SK-N-SH (cell line): Measurements from ENCODE around the gene COL5A1.

Experiments used
- CHD2 ChIP-seq: fragments of 150-350 bp; IDR thresholded peaks from 2 replicates; pipeline ENCODE4 v1.6.1; 2018; ENCODE audit warnings: low read length; ENCODE audit not compliant: partially characterized antibody
- CTCF ChIP-seq: fragments of 200-600 bp; sonication (generic); IDR thresholded peaks from 2 replicates; pipeline ENCODE4 v1.6.1; 2017; ENCODE audit warnings: antibody characterized with exemption, mild to moderate bottlenecking, moderate library complexity
- EP300 ChIP-seq, 2 experiments: IDR thresholded peaks; 2 replicates each; pipeline versions ENCODE4 v1.4.0 to v1.6.1; 2012; ENCODE audit warnings: borderline replicate concordance in 1 of 2, low read depth in 1 of 2, low read length in 1 of 2
- FOXM1 ChIP-seq: IDR thresholded peaks from 2 replicates; pipeline ENCODE4 v1.4.0; 2012; ENCODE audit warnings: low read depth, mild to moderate bottlenecking
- JUND ChIP-seq: IDR thresholded peaks from 2 replicates; pipeline ENCODE4 v1.4.0; 2012
- MAX ChIP-seq: IDR thresholded peaks from 2 replicates; pipeline ENCODE4 v1.4.0; 2012; ENCODE audit warnings: low read depth
- NRF1 ChIP-seq: IDR thresholded peaks from 2 replicates; pipeline ENCODE4 v1.6.1; 2012; ENCODE audit warnings: low read depth, mild to moderate bottlenecking, low read length
- RAD21 ChIP-seq: IDR thresholded peaks from 2 replicates; pipeline ENCODE4 v1.6.1; 2012; ENCODE audit warnings: mild to moderate bottlenecking, low read length
- RFX5 ChIP-seq: IDR thresholded peaks from 2 replicates; pipeline ENCODE4 v1.6.1; 2012; ENCODE audit warnings: mild to moderate bottlenecking, improper control_type of control experiment, low read length
- TAF1 ChIP-seq: IDR thresholded peaks from 2 replicates; pipeline ENCODE4 v1.6.1; 2012; ENCODE audit warnings: low read depth, mild to moderate bottlenecking, low read length, moderate library complexity, borderline replicate concordance
- TEAD4 ChIP-seq: IDR thresholded peaks from 2 replicates; pipeline ENCODE4 v1.4.0; 2012; ENCODE audit warnings: mild to moderate bottlenecking, borderline replicate concordance; ENCODE audit not compliant: insufficient read depth
- USF2 ChIP-seq: fragments of 150-350 bp; IDR thresholded peaks from 2 replicates; pipeline ENCODE4 v1.6.1; 2017; ENCODE audit warnings: antibody characterized with exemption, low read length, low read depth, borderline replicate concordance
- YY1 ChIP-seq: IDR thresholded peaks from 2 replicates; pipeline ENCODE4 v1.4.0; 2012; ENCODE audit warnings: low read depth, mild to moderate bottlenecking

GRCh38 chr9:134809826-134810225 lies 168.2 kb downstream of the COL5A1 start:
- no peak for TF ChIP-seq JUND
- no peak for TF ChIP-seq CTCF
- no peak for TF ChIP-seq YY1
- TF ChIP-seq NRF1: no peak
- TF ChIP-seq TAF1: no peak
- TF ChIP-seq MAX: no peak
- TF ChIP-seq RAD21: no peak
- TF ChIP-seq TEAD4: no peak
- no peak for TF ChIP-seq USF2
- TF ChIP-seq EP300 (IDR thresholded peaks at IDR 0.05; ENCODE audit: borderline replicate concordance in 1 of 2, low read depth in 1 of 2, low read length in 1 of 2): no peak
- no peak for TF ChIP-seq CHD2
- TF ChIP-seq FOXM1: no peak
- TF ChIP-seq RFX5: no peak
